ENCODE results near the gene GRXCR2.
A peak's percentile ranks its signal among the peaks of the same experiment; 100 is the strongest.
"Not testable (repeated sequence)": the region's sequence is repeated elsewhere in the genome, so short reads cannot be mapped to it uniquely, and the experiment has no call there.

Gene GRXCR2

GRCh38 chr5:145874765-145875164 is 2.0 kb upstream of the GRXCR2 start:
- no peak for DNase-seq

GRCh38 chr5:145872486-145872885 is 328 bp downstream of the GRXCR2 start:
- no peak for DNase-seq

- DNase-seq: no peak
These were observed 3.1 kb downstream of the GRXCR2 start for GRCh38 chr5:145869753-145870152.

- no peak for DNase-seq
These were observed 5.0 kb downstream of the GRXCR2 start for GRCh38 chr5:145867806-145868205.

- not testable (repeated sequence) for DNase-seq
These were observed 8.4 kb downstream of the GRXCR2 start for GRCh38 chr5:145864432-145864831.

- DNase-seq: no peak
These were observed 9.8 kb downstream of the GRXCR2 start for GRCh38 chr5:145863003-145863402.

- no peak for DNase-seq
These were observed 12.9 kb downstream of the GRXCR2 start for GRCh38 chr5:145859897-145860296.

- no peak for DNase-seq
These were observed 13.4 kb downstream of the GRXCR2 start for GRCh38 chr5:145859453-145859852.

GRCh38 chr5:145858959-145859358 is 13.9 kb downstream of the GRXCR2 start:
- no peak for DNase-seq

- DNase-seq: peak; percentile 18 to 32
These were observed 16.5 kb downstream of the GRXCR2 start for GRCh38 chr5:145856285-145856818.

- no peak for DNase-seq
These were observed 17.0 kb downstream of the GRXCR2 start for GRCh38 chr5:145855763-145856267.

GRCh38 chr5:145854651-145855258 is 18.1 kb downstream of the GRXCR2 start:
- DNase-seq: no peak

- DNase-seq: no peak
These were observed 18.9 kb downstream of the GRXCR2 start for GRCh38 chr5:145853781-145854376.

- no peak for DNase-seq
These were observed 19.8 kb downstream of the GRXCR2 start for GRCh38 chr5:145852990-145853389.

- DNase-seq: no peak
These were observed 24.0 kb downstream of the GRXCR2 start for GRCh38 chr5:145848854-145849253.

- DNase-seq: no peak
These were observed 25.0 kb downstream of the GRXCR2 start for GRCh38 chr5:145847499-145848497.

- DNase-seq: no peak
These were observed 26.7 kb downstream of the GRXCR2 start for GRCh38 chr5:145846081-145846480.

- DNase-seq: no peak
These were observed 31.5 kb downstream of the GRXCR2 start for GRCh38 chr5:145841299-145841698.

GRCh38 chr5:145840458-145841132 is 32.2 kb downstream of the GRXCR2 start:
- no peak for DNase-seq

GRCh38 chr5:145838276-145838675 is 34.5 kb downstream of the GRXCR2 start:
- no peak for DNase-seq

GRCh38 chr5:145836241-145836640 is 36.6 kb downstream of the GRXCR2 start:
- DNase-seq: not testable (repeated sequence)

- DNase-seq: no peak
These were observed 37.0 kb downstream of the GRXCR2 start for GRCh38 chr5:145835848-145836239.
